NCI-H226 (cell line): Measurements from ENCODE around the gene ALAS1.

Experiments
- DNase-seq: peaks from one replicate; pipeline ENCODE4 v3.0.0-alpha.2; 2015

Gene ALAS1

DNA sequence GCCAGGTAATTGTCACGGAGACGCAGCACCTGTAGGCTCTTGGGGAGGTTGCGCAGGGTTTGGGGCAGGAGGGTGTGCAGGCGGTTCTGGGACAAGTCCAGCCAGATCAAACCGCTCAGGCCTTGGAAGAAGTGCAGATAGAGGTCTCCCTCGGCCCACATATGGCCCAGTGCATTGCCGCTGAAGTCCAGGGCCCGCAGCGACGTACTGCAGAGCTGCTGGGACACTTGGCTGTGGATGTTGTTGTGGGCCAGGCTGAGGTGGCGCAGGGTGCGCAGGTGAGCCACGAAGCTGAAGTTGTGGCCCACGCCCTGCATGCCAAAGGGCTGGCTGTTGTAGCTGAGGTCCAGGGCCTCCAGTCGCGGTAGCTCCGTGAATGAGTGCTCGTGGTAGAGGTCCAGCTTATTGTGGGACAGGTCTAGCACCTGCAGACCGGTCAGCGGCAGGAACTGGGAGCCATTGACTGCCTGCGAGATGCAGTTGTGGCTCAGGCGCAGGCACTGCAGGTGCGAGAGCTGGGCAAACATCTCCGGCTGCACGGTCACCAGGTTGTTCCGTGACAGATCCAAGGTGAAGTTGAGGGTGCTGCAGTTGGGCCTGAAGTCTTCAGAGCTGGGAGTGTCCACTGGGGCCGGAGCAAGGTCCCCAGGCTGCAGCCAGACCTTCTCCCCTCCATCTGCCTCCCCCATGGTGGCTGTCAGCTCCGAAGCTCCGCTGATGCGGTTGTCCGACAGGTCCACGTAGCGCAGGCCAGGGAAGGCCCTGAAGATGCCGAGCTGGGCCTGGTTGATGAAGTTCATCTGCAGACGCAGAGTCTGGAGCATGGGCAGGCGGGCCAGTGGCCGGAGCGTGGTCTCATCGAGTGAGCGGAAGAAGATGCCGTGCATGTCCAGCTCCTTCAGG, 24.6 kb downstream of the ALAS1 start:
- no peak for DNase-seq

GRCh38 chr3:52223449-52224408, 25.8 kb downstream of the ALAS1 start:
- DNase-seq: no peak

- no peak for DNase-seq
These were observed 27.7 kb downstream of the ALAS1 start, which contains the start of gene TLR9 for GRCh38 chr3:52225452-52226228. TLR9 (minus strand) TSS chr3:52225645; CDS start chr3:52225529, 116 bp downstream.

- DNase-seq: no peak
These were observed 28.4 kb downstream of the ALAS1 start for GRCh38 chr3:52226229-52226817.

GRCh38 chr3:52227117-52227516, 29.2 kb downstream of the ALAS1 start:
- no peak for DNase-seq

DNA sequence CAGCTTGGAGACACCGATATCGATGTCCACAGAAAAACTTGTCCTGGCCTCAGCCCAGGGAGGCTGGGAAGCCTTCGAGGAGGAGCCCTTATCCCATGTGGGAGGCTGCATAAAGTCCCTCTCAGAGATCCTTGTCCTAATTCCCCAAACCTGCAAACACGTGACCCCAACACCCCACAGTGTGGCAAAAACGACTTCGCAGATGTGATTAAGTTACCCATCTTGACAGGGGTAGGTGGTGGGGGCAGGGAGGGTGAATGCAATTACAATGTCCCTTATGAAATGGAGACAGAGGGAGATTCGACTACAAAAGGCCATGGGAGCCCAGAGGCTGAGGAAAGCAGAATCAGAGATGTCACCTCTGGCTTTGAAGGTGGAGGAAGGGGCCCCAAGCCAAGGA, 29.8 kb downstream of the ALAS1 start:
- no peak for DNase-seq

DNA sequence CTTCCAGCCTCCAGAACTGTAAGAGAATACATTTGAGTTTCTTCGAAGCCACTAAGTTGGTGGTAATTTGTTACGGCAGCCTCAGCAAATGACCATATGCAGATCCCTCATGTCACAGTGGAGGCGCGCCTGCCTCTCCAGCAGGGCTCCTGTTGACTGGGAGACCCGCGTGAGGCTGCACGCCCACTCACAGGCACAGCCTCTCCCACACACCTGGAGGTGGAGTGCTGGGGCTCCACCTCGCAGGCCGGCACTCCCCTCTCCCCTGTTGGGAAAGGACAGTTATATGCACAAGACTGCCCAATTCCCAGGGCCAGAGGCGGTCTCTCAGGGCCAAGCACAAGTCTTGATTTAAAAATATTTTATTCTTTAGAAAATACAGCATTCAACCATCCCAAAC, 30.3 kb downstream of the ALAS1 start:
- no peak for DNase-seq

DNA sequence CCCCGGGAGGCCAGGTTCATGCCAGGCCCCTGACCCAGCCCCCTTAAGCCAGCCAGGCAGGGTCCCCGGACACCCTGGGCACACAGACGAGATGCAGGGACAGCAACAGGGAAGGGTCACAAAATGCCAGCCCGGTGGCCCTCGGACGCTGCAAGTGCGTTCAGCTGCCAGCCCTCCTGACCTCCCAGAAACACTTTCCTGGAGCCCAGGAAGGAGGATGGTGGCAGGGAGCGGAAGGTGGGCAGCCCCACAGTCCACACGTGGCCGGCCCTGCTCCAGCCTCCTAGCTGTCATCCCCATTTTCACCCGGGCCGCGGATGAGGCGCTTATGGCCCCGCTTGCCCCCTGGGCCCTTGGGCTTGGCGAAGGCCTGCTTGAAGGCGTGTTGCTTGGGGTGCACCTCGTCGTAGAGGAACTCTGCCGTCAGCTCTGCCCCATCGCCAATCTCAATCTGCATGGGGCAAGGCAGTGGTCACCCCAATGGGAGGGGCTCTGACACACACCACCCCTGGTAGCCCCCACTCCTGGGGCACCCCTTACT, 30.9 kb downstream of the ALAS1 start:
- DNase-seq: no peak

DNA sequence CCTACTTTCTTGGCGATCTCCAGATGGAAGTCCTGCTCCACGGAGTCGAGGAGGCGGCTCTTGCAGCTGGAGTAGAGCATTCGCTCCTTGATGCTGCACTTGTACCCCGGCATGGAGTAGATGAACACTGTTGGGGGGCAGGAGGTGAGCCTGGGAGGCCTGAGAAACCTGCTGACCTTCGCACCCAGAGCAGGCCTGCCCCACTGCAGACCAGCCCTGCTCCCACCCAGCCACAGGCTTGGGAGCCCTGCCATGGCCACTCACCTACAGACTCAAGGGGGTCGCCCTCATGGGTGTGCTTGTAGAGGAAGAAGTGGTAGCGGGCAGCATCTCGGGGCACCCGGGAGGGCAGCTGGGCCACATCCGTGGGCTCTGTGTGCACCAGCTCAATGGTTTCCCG, 31.7 kb downstream of the ALAS1 start:
- no peak for DNase-seq

DNA sequence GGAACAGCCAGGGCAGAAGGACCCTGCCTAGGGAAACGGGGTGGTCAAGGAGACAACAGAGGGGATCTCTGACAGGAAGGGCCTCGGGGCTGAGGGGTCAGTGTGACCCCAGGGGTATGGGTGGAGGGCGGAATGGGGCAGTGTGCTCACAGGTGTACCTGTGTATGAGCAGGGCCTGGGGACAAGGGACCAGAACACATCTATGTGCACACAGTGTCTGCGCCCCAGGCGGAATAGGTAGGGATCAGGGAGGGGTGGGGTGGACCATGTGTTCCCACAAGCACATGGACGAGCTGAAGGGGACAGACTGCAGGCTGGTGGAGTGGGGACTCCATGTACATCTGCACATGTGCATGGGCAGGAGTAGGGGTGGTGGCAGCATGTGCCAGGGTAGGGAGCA, 32.5 kb downstream of the ALAS1 start:
- no peak for DNase-seq

DNA sequence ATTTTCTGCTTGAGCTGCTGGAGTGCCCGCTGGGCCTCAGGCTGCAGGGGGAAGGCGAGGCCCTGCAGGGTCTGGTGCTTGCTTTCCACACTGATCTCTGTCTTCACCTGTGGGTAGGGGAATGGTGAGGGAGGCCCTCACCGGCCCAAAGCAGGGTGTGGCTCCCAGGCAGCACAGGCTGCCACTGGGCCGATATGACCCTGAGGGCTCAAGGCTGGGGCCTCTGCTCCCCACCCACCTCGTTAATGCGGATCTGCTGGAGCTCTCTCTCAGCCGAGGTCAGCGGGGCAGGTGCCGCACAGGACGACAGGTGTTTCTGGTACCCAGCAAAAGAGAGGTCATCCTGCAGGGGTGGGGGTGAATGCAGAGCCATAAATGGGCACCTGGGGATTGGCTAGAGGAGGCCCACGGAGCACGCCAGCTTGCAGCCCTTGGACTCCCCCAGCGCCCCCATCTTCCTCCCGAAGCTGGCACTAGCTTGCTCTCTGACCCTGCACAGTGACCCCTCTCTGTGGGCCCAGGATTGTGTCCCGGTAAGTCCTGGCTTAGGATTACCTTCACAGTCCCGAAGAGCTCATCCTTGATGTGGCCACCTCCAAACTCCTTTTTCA, 33.0 kb downstream of the ALAS1 start:
- no peak for DNase-seq

DNA sequence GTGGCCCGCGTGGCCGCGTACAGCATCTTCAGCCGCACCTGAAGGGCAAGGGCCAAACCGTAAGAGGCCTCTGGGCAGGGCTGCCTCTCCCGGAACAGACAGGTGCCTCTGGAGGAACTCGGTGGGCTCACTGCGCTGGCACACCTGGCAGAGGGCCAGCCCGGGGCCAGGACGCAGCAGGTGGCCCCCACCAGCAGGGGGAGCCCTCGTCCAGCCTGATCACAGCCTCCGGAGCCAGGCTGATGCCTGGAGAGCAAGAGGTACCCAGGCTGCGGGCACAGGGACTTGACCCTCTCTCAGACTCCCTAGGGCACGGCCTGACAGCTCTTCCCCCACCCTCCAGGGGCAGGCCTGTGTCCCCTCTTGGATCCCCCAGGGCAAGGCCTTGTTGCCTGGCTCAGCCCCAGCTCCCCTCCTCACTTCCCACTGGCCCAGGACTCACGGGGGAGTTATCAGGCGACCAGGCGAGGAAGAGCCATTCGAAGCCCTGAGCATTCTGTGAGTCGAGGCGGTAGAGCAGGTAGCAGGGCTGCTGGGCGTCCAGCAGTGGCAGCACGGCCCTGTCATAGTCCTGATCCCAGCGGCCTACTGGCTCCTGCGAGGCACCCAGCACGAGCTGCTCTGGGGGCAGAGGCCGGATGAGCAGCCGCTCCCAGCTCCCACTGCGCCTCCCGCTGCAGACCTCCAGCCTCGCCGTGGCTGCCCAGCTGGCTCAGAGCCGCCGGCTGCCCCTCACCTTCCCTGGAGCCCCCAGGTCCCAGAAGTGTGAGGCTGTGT, 33.7 kb downstream of the ALAS1 start:
- no peak for DNase-seq

GRCh38 chr3:52232279-52233107, 34.5 kb downstream of the ALAS1 start:
- no peak for DNase-seq

GRCh38 chr3:52233108-52233591, 35.2 kb downstream of the ALAS1 start:
- DNase-seq: no peak

DNA sequence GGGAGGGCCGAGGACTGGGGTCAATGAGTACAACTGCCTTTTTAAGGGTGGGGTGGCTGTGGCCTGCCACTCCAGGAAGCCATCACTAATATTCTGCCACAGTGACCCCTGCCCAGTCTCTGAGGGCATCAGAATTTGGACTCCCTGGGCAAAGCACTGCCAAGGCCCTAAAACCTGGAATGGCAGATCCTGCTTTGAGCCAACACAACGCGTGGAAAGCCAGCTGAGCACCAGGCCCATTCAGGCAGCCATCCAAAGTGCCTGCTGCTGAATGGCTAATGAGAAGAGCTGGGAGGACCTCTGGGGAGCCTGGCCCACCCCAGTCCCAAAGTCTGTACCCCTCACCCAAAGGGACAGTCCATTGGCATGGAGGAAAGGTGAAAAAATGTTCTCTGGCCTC, 36.0 kb downstream of the ALAS1 start:
- DNase-seq: no peak

- DNase-seq: no peak
These were observed 36.8 kb downstream of the ALAS1 start for GRCh38 chr3:52234516-52235447.

GRCh38 chr3:52236424-52236886, 38.5 kb downstream of the ALAS1 start:
- DNase-seq: no peak

DNA sequence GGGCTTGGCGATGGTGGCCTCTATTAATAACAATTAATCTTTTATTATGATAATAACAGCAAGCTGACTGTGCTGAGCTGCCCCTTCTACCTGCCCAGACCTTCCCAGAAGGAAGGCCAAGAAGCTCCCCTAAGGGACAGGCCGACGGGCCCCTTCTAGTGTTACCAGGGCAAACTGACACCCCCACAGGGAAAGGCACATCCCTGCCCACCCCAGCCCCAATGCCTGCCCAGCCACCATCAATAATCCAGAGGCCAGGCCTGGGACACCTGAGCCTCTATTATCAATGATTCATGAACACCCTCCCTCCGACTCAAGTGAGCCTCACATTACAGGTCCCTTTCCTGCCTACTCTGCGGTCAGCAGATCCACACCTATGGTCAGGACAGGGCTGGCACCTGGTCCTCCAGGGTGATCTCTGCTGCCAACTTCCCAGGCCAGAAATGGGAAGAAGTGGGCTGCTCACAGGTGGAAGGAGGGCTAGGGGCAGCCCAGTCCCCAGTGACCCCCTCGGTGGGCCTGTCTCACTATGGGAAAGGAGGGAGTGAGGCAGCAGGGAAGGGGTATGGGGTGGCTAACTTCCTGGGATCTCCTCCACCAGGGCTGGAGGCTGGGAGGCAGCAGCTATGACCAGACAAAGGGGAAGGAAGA, 39.2 kb downstream of the ALAS1 start:
- no peak for DNase-seq
